Limb (tissue), 2 donors: ENCODE measurements around the gene XKR7.
"Not testable (repeated sequence)": the region's sequence is repeated elsewhere in the genome, so short reads cannot be mapped to it uniquely, and the experiment has no call there.

Source experiments
- DNase-seq, 2 donors: peaks; one replicate each; pipeline ENCODE4 v3.0.0-alpha.2; 2016; ENCODE audit errors: extremely low spot score in 2 of 2

XKR7 gene, protein sequence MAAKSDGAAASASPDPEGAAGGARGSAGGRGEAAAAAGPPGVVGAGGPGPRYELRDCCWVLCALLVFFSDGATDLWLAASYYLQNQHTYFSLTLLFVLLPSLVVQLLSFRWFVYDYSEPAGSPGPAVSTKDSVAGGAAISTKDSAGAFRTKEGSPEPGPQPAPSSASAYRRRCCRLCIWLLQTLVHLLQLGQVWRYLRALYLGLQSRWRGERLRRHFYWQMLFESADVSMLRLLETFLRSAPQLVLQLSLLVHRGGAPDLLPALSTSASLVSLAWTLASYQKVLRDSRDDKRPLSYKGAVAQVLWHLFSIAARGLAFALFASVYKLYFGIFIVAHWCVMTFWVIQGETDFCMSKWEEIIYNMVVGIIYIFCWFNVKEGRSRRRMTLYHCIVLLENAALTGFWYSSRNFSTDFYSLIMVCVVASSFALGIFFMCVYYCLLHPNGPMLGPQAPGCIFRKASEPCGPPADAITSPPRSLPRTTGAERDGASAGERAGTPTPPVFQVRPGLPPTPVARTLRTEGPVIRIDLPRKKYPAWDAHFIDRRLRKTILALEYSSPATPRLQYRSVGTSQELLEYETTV

DNA sequence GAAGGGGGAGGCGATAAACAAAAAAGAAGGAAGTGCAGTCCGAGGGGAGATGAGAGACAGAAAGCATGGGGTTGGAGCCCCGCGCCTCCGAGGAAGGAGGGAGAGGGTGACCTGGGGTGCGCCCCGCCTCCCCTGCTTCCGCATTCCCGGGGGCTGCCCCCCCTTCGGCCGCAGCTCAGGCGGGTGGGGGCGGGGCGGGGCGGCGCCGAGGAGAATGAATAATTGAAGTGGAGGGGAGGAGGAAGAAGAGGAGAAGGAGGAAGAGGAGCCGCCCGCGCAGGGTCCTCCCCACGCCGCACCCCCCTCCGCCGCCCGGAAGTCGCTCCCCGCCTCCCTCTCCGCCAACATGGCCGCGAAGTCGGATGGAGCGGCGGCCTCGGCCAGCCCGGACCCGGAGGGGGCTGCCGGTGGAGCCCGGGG is at the start of gene XKR7:
XKR7 (plus strand) TSS at position 322 of the 420 bp plus-strand sequence; CDS start at position 347, 25 bp downstream.
- peak in 1 of 2 donors; percentile 73 for DNase-seq

DNA sequence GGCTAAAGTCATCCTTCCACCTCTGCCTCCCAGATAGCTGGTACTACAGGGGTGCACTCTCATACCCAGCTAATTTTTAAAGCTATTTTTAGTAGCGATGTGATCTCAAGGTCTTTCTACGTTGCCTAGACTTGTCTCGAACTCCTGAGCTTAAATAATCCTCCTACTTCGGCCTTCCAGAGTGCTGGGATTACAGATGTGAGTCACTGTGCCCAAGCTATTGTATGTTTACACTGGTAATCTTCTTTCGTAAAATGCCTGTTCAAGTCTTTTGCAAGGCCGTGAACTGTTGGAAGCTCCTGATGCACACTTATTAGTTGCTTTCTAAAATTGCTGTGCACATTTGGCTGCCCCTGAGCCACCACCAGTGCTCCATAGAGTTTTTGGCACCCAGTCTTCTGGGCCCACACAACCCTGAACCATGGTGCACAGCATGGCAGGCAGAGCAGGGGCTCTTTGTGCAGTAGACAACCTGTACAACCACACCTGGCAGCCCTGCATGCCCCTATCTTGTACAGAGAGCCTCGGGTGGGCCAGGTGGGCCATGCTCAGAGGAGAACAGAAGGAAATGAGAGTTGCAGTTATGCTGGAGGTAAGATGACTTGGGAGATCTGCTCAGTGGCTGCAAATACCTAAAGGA is 49.4 kb upstream of the XKR7 start:
- no peak for DNase-seq

DNA sequence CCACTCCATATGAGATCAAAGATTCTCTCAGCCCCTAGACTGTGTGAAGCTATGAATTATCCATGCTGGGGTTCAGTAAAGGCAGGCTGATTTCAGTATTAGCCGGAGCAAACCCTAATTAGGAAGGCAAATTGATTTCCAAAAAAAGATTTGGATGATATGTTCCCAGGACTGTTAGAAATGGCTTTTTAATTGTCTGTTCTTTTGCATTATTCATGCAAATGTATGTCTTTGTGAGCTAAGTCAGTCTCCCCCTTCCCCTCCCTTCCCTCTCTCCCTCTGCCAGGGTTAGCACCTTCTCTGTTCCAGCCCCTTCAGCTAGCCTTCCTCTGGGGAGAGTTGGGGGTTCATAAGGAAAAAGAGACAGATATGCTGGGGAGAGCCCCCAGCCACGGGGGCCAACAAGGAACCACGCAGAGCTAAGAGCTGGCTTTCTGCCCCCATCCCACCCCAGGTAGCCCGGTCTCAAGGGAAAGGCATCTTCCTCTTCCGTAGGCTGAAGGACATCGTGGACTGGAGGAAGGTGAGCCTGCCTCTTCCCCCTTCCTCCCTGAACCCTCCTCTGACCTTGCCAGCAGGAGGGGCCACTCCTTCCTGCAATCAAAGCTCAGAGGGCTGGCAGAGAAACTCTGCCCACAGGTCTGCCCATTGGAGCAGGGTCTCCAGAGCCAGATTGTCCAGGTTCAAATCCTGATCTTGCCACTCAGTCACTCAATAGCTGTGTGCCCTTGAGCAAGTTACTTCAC is 48.4 kb upstream of the XKR7 start:
- no peak for DNase-seq

DNA sequence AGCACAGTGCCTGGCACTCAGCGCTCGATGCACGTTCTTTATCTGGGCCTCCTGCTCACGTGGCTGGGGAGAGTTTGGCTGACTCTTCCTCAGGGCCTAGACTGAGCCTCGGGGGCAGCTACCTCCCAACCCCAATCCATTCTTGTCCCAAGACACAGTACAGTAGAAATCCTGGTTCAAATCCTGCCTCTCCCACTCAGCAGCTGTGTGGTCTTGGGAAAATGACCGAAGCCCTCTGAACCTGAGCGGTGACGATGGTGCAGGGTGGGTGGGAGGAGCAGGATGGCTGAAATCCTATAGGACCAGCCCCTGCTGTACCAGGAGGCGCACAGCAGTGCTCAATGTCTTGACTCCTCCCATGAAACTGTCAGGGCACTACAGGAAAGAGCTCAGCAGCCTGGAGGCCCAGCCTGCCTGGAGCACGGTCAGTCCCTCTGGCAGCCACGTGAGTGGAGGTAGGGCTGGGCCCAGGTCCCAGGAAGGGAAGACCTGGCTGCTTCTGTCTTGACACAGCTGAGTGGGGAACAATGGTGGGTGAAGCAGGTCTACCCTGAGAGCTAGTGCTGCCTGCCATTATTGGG is 47.6 kb upstream of the XKR7 start:
- no peak for DNase-seq

DNA sequence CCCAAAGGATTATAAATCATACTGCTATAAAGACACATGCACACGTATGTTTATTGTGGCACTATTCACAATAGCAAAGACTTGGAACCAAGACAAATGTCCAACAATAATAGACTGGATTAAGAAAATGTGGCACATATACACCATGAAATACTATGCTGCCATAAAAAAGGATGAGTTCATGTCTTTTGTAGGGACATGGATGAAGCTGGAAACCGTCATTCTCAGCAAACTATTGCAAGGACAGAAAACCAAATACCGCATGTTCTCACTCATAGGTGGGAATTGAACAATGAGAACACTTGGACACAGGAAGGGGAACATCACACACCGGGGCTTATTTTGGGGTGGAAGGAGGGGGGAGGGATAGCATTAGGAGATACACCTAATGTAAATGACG is 46.5 kb upstream of the XKR7 start:
- not testable (repeated sequence) for DNase-seq

DNA sequence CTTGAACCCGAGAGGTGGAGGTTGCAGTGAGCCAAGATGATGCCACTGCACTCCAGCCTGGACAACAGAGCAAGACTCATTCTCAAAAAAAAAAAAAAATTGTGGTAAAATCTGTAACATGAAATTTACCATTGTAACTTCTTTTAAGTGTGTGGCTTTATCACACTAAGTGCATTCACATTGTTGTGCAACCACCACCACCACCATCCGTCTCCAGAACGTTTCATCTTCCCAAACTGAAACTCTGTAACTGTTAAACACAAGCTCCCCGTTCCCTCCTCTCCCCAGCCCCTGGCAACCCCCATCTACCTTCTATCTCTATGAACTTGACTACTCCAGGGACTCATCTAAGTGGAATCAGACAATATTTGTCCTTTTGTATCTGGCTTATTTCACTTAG is 45.8 kb upstream of the XKR7 start:
- DNase-seq = no peak

DNA sequence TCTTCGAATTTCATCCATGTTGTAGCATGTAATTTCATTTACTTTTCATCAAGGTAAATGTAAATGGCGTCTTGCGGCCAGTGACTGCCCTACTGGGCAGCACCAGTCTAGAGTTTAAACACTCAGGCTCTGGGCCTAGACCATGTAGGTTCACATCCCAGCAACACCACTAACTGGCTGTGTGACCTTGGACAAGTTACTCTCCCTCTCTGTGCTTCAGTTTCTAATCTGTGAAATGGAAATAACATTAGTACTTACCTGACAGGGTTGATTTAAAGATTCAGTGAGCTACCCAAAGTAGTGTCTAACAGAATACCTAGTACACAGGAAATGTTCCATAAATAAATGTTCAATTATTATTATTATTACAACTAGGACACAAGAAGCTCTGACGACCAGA is 45.4 kb upstream of the XKR7 start:
- no peak for DNase-seq

DNA sequence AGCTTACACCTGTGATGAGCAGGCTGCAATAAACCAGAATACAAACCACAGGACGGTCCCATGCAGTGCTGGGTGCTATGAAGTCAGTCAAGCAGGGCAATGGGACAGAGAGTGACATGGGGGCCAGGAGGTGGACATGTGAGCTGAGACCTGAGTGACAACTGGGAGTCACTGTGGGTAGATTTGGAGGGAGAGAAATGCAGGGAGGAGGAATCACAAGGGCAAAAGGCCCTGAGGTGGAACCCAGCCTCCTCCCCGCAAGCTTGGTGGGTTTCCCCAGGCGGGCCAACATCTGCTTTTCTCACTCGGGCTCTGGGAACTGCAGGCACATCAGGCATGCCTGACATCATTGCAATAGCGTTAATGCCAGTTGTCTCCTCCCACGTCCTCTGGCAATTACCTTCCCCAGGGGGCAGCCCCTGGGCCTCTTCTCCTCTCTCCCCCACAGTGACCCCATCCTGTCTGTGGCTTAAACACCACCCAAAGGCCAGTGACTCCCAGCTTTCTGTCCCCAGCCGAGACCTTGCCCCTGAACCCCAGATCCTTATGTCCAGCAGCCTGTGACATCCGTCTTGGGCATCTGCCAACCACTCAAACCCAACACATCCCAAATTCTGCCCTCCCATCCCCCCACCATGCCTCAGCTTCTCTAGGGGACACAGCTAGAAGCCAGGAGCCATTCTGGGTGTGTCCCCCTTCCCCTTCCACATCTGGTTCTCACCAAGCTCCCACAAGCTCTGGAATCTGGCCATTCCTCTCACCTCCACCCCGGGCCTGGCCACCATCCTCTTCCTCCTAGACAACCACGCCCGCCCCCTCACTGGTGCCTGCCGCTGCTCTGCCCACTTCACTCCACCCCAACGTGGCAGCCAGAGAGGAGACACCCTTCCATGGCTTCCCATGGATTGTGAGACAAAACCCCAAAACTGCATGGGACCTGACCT is 44.3 kb upstream of the XKR7 start:
- no peak for DNase-seq

DNA sequence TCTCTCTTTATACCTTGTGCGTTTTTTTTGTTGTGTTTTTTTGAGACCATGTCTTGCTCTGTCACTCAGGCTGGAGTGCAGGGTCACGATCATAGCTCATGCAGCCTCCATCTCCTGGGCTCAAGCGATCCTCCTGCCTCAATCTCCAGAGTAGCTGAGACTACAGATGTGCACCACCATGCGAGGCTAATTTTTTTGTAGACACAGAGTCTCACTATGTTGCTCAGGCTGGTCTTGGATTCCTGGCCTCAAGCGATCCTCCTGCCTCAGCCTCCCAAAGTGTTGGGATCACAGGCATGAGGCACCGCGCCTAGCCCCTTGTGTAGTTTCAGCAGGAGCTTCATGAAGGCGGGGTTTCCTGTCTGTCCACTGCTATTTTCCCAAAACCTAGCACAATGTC is 43.4 kb upstream of the XKR7 start:
- DNase-seq = no peak

DNA sequence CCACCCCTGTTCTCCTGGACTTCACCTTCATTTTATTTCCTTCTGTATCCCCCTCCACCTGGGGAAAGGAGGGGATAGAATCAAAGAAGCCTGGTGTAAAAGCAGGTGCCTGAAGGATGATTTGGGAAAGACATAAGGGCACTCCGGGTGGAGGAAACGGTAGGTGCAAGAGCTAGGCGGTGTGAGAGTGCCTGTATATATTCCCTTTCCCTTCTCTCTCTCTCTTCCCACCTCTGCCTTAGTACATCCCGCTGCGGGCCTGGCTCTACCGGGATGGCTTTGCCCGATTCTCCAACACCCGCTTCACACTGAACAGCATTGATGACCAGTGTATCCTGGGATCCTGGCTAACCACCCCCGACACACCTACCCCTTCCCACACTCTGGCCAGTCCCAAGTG is 42.3 kb upstream of the XKR7 start:
- DNase-seq = no peak

DNA sequence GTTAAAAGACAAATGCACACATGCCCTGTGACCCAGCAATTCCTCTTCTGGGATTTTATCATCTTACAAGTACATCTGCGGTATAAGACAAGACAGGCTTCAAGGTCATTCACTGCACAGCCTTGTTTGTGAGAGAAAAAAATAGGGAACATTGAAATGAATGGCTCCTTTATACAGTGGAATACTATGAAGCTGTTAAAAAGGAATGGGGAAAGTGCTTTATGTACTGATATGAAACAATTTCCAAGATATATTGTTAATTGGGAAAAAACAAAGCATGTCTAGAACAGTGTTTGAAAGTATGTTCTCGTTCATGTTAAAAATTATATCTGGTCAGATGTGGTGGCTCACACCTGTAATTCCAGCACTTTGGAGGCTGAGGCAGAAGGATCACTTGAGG is 41.5 kb upstream of the XKR7 start:
- no peak for DNase-seq

DNA sequence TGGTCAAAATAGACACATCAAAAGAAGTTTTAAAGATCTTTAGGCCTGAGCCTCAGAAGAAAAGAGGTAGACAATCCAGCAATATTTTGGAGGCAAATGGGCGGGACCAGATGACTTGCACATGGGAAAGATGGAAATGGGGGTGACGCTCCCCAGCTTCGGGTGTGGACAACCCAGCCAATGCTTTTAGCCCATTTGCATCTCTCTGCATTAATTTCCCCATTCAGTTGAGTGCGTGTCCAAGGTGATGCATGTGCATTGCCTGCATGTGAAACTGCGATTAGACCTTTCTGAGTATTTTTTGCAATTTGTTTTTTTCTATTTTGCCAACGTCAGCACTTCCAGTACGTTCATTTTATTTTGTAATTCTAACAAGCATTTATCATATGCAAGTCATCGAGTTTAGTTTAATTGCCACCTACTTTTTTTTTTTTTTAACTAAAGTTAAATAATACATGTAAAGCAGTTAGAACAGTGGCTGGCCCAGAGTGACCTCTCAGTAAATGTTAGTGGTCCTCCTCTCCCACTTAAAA is 40.3 kb upstream of the XKR7 start:
- DNase-seq = no peak

DNA sequence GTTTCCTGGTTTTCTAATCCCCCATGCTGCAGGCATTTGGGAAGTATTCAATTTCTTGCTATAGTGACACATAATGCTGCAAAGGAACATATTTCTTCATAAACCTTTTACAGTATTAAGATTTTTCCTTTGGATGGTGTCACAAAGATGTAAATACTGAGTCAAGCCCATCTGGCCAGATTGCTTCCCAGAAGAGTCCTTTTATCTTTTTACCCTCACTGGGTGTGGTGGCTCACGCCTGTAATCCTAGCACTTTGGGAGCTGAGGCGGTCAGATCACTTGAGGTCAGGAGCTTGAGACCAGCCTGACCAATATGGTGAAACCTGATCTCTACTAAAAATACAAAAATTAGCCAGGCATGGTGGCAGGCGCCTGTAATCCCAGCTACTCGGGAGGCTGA is 38.3 kb upstream of the XKR7 start:
- DNase-seq = not testable (repeated sequence)

DNA sequence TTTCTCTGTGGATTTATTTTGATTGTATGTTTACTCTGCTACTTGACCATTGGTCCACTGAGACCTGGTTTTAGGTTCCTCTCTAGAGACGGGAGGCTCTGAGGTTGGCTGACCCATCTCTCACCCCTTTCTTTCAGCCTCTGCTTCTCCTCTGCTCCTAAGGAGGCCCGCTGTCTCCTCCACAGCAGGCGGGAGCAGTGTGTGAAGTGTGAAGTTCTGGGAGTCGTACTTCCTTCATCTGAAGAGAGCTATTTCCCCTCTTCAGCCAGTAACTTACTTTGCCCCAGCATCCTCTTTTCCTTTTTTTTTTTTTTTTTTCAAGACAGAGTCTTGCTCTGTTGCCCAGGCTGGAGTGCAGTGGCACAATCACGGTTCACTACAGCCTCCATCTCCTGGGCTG is 37.2 kb upstream of the XKR7 start:
- DNase-seq = no peak

DNA sequence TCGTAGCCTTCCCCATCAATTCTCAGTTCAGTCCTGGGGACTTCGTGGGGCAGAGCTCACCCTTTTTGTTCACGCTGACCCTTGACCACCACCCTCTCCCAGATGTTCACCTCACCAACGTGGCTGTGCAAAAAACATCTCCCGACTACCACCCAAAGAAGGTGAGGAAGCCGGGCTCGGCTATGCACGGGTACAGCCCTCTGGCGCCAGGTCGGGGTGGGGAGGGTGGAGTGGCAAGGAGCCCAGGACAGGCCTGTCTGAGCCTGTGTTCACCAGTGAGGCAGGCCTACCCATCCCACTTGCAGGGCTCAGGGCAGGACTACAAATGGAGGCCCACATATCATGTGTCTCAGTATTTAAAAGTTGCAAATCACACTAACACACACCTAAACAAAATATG is 34.3 kb upstream of the XKR7 start:
- DNase-seq = no peak

DNA sequence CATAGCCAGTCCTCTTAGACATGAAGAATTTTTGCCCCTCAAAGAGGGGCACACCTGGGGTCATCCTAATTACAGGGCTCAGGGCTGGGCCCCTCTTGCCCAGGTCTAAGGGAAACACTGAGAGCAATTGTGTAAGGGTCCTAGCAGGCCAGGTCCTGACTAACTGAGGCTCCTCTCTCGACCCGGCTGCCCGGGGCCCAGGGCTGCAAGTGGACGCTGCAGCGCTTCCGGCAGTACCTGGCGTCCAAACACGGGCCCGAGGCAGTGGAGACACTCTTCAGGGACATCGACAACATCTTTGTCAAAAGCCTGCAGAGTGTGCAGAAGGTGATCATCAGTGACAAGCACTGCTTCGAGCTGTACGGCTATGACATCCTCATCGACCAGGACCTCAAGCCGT is 33.5 kb upstream of the XKR7 start:
- no peak for DNase-seq

DNA sequence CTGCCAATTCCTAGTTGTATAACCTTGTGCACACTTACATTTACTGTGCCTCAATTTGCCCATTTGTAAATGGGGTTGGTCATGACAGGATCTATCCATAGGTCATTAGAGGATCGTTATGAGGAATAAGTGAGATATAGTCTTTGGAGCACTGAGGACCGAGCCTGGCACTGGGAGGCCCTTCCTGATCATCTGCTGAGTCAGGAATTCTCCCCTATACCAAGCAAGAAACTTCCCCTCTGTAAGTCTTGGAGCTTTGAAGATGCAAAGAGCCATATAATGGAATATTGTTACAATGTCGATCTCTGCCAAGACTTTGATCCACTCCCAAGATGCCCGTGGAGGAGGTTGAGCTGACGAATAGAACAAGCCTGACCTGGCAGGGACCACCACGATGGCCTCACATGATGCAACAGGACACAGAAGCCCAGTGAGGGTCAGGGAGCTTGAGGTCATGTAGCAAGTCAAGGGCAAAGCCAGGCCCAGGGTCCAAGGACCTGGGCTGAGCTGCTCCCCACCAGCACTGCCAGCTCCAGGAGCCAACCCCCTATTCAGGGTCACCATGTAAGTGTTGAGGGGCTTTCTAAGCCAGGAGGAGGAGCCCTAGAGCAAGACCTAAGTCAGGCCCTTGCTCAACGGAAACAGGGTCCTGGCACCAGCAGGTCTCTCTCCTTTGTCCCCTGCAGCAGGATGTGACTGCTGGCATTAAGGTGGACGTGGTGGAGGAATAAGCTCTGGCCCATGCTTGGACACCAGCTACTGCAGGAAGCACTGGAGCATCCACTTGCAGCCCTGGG is 32.8 kb upstream of the XKR7 start:
- DNase-seq = no peak

DNA sequence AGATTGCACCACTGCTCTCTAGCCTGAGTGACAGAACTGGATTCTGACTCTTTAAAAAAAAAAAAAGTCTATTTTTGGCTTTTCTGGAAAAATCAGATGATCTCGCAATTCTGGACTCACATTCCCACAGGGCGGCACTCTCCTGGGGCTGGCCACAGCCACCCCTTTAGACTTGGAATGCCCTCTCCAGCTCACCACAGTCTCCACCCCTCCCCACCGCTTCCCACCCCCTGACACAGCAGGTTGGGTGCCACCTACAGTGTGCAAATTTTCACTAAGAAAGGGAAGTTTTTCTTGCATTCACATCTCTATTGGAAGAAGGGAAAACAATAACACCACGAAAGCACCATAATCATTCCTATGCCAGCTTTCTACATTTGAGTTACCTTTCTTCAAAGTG is 31.5 kb upstream of the XKR7 start:
- no peak for DNase-seq

DNA sequence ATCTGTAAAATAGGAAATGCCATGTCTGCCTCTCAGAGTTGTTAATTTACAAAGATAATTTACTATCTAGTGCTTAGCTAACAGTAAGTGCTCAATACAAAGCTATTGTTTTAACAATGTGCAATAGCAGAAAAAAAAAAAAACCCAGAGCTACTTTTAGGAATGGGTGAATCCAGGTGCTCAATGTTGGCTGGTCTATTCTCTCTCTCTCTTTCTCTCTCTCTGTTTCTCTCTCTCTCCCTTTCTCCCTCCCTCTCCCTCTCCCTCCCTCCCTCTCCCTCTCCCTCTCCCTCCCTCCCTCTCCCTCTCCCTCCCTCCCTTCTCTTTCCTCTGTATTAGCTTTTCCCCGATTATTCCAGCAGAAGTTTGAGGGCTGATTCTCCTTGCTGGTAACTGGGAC is 30.1 kb upstream of the XKR7 start:
- DNase-seq = no peak

DNA sequence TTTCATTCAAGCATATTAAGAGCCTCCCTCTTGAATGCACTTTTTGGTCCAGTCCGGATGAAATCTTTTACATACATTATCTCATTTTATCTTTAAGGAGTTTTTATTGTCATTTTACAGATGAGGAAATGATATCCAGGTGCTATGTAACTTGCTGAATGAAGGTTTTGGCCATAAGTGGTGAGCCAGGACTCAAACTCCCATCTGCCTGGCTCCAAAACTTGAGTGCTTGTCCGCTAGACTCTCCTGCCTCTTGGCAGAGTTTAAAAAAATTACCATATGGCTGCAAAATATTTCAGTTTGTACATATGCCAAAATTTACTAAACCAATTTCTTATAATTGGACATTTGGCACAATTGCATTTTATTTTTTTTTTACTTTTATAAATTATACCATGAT is 28.3 kb upstream of the XKR7 start:
- DNase-seq = no peak
